WTC11 (cell line): Measurements from ENCODE around the gene CAMK2B. TPM values are rescaled to one million over a fixed set of nuclear protein-coding genes. Genes with fewer than 3 reads are reported as not detected.
"Not testable (repeated sequence)": the region's sequence is repeated elsewhere in the genome, so short reads cannot be mapped to it uniquely, and the experiment has no call there.

ENCODE experiments used
- ATAC-seq: fragments of 200-7000 bp; cut with Tn5 transposase; 2 replicates; pipeline ENCODE4 v1.10.0; 2021; ENCODE audit warnings: mild to moderate bottlenecking, moderate library complexity
- CTCF ChIA-PET: fragments of 300-600 bp; sonication (Branson Sonifier 250); formaldehyde crosslinking; loops from one replicate; lab custom pipeline; 2021; ENCODE audit warnings: antibody characterized with exemption; lab: Charles Lee
- POLR2A ChIA-PET: fragments of 350-600 bp; sonication (Branson Sonifier 250); formaldehyde crosslinking; loops from one replicate; lab custom pipeline; 2021; ENCODE audit warnings: antibody characterized with exemption; lab: Charles Lee
- DNase-seq: peaks from one replicate; pipeline ENCODE4 v3.0.0; 2021; ENCODE audit warnings: low spot score
- H3K27ac Mint-ChIP-seq: 2 replicates; pipeline ENCODE4 v1.8.0; 2021; ENCODE audit warnings: mixed read lengths
- H3K27me3 Mint-ChIP-seq: 2 replicates; pipeline ENCODE4 v1.8.0; 2021; ENCODE audit warnings: low read depth, mild to moderate bottlenecking, moderate library complexity, mixed read lengths
- H3K36me3 Mint-ChIP-seq: 2 replicates; pipeline ENCODE4 v1.8.0; 2021; ENCODE audit warnings: mixed read lengths
- H3K4me1 Mint-ChIP-seq: 2 replicates; pipeline ENCODE4 v1.8.0; 2022; ENCODE audit warnings: mixed read lengths
- H3K4me3 Mint-ChIP-seq: 2 replicates; pipeline ENCODE4 v1.8.0; 2021; ENCODE audit warnings: mild to moderate bottlenecking, moderate library complexity, mixed read lengths
- H3K9me3 Mint-ChIP-seq: 2 replicates; pipeline ENCODE4 v1.8.0; 2021; ENCODE audit warnings: mixed read lengths
- AFF4 ChIP-seq: sonication (generic); formaldehyde crosslinking; IDR thresholded peaks from 2 replicates; pipeline ENCODE4 v1.8.1; 2023; ENCODE audit warnings: mild to moderate bottlenecking, missing genetic modification reagents, borderline replicate concordance
- ARID4B ChIP-seq: sonication (generic); formaldehyde crosslinking; IDR thresholded peaks from 2 replicates; pipeline ENCODE4 v1.8.0; 2023; ENCODE audit warnings: missing genetic modification reagents, mild to moderate bottlenecking, borderline replicate concordance
- ATF3 ChIP-seq: sonication (generic); formaldehyde crosslinking; conservative IDR thresholded peaks from 2 replicates; pipeline ENCODE4 v1.8.1; 2022; ENCODE audit warnings: mild to moderate bottlenecking, missing genetic modification reagents
- ELF4 ChIP-seq: sonication (generic); formaldehyde crosslinking; IDR thresholded peaks from 2 replicates; pipeline ENCODE4 v1.8.1; 2022; ENCODE audit warnings: low read depth, mild to moderate bottlenecking, moderate library complexity, missing genetic modification reagents
- MXD4 ChIP-seq: fragments of 250-450 bp; sonication (Bioruptor Pico); IDR thresholded peaks from 2 replicates; pipeline ENCODE4 v1.8.0; 2021; ENCODE audit warnings: mild to moderate bottlenecking, moderate library complexity, borderline replicate concordance
- NR2C2 ChIP-seq: sonication (generic); formaldehyde crosslinking; IDR thresholded peaks from 2 replicates; pipeline ENCODE4 v1.8.0; 2022; ENCODE audit warnings: mild to moderate bottlenecking, missing genetic modification reagents
- STAT6 ChIP-seq: sonication (generic); formaldehyde crosslinking; conservative IDR thresholded peaks from 2 replicates; pipeline ENCODE4 v1.8.1; 2023; ENCODE audit warnings: mild to moderate bottlenecking, low read depth, missing genetic modification reagents, moderate library complexity
- ZBTB43 ChIP-seq: sonication (generic); formaldehyde crosslinking; IDR thresholded peaks from 2 replicates; pipeline ENCODE4 v1.8.1; 2023; ENCODE audit warnings: mild to moderate bottlenecking, missing genetic modification reagents
- ZNF219 ChIP-seq: sonication (generic); formaldehyde crosslinking; IDR thresholded peaks from 2 replicates; pipeline ENCODE4 v1.8.0; 2023; ENCODE audit warnings: missing genetic modification reagents, mild to moderate bottlenecking, borderline replicate concordance
- ZNF281 ChIP-seq: sonication (generic); formaldehyde crosslinking; IDR thresholded peaks from 2 replicates; pipeline ENCODE4 v1.8.0; 2023; ENCODE audit warnings: mild to moderate bottlenecking, missing genetic modification reagents
- total RNA-seq: library from RNA; stranded (reverse); gene quantifications from 3 replicates; pipeline ENCODE4 v1.2.3, GENCODE V29; 2021

The CAMK2B gene
- total RNA-seq, 1 experiment from 2014 or later = 0.44 TPM

GRCh38 chr7:44172352-44172751, 153.0 kb downstream of the CAMK2B start (continued):
- TF ChIP-seq STAT6 (CRISPR knock-in tag) (no peak), MXD4 (CRISPR knock-in tag) (no peak), ELF4 (CRISPR knock-in tag) (no peak), ZNF219 (CRISPR knock-in tag) (no peak), ZNF281 (CRISPR knock-in tag) (no peak), ARID4B (CRISPR knock-in tag) (no peak), ATF3 (CRISPR knock-in tag) (no peak), AFF4 (CRISPR knock-in tag) (no peak), NR2C2 (CRISPR knock-in tag) (no peak), ZBTB43 (no peak)

GRCh38 chr7:44171901-44172300, 153.5 kb downstream of the CAMK2B start:
- ATAC-seq, H3K36me3 Mint-ChIP-seq, POLR2A ChIA-PET, H3K4me3 Mint-ChIP-seq, CTCF ChIA-PET, H3K4me1 Mint-ChIP-seq, H3K27ac Mint-ChIP-seq, DNase-seq, H3K9me3 Mint-ChIP-seq: not testable (repeated sequence)
- peaks cover 13% of the 10 kb centered on the region for H3K27me3 Mint-ChIP-seq
